ENCODE data around the gene TMEM52. TPM values are rescaled to one million over a fixed set of nuclear protein-coding genes. Genes with fewer than 3 reads are reported as not detected.

The TMEM52 gene
- 1 to 10 TPM; 1.1 to 3.6 (median 3.0) TPM for total RNA-seq

DNA sequence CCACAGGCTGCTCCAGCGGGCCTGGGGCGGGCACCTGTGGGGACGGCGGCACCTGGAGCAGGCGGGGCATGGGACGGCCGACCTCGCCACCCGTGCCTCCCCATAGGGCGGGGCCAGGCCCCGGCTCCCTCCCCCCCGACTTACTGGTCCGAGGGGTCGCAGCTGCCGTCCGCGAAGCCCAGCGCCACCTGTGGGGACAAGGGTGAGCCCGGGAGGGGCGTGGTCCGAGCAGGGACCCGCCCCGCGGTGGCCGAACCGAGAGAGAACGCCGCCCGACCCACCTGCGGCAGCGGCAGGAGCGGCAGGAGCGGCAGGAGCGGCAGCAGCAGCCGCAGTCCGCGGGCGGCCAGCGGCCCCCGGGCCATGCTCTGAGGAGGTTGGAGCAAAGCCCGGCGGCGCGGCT lies at the start of gene TMEM52:
TSS of gene TMEM52 (minus strand) at position 379 of the 403 bp plus-strand sequence. CDS start at position 365, 14 bp downstream.
- Histone ChIP-seq H3K27ac (peak within 1 kb of the TSS; percentile 44 to 79 (median 73)), H3K4me1 (peaks cover 11 to 50% (median 14%) of the 10 kb centered on the region in 3 donors), H3K36me3 (no peaks in the 10 kb centered on the region), H3K27me3 (peaks cover 0 to 5% (median 0%) of the 10 kb centered on the region in 4 donors), H3K4me3 (peak within 1 kb of the TSS; percentile 43 to 75 (median 51)), H3K9me3 (no peaks in the 10 kb centered on the region)
- no CpG with 5 or more reads among the region's 44 CpGs for WGBS, 2 donors
- TF ChIP-seq, protein P1, sequence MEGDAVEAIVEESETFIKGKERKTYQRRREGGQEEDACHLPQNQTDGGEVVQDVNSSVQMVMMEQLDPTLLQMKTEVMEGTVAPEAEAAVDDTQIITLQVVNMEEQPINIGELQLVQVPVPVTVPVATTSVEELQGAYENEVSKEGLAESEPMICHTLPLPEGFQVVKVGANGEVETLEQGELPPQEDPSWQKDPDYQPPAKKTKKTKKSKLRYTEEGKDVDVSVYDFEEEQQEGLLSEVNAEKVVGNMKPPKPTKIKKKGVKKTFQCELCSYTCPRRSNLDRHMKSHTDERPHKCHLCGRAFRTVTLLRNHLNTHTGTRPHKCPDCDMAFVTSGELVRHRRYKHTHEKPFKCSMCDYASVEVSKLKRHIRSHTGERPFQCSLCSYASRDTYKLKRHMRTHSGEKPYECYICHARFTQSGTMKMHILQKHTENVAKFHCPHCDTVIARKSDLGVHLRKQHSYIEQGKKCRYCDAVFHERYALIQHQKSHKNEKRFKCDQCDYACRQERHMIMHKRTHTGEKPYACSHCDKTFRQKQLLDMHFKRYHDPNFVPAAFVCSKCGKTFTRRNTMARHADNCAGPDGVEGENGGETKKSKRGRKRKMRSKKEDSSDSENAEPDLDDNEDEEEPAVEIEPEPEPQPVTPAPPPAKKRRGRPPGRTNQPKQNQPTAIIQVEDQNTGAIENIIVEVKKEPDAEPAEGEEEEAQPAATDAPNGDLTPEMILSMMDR (IDR thresholded peaks at IDR 0.05) = peak in 1 of 6 experiments; percentile 12
- peak in 1 of 4 donors; percentile 41 for TF ChIP-seq POLR2A (IDR thresholded peaks at IDR 0.05)
- intact Hi-C loops (cut with DNase I) = no loop called here
- DNase-seq = no peak

DNA sequence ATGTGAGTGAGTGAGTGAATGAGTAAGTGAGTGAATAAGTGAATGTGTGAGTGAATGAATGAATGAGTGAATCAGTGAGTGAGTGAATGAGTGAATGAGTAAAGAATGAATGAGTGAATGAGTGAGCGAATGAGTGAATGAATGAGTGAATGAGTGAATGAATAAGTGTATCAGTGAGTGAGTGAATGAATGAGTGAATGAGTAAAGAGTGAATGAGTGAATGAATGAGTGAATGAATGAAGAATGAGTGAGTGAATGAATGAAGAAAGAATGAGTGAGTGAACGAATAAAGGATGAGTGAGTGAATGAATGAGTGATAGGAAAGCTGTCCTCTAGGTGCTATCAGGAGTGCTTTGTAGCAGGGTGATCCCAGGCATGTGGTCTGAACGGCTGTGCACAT lies 48.8 kb upstream of the TMEM52 start:
- H3K4me3 ChIP-seq = no peak overlapping the region
- H3K27ac ChIP-seq = no peak overlapping the region
- 84% methylated on average over 3 of the region's 3 CpGs for WGBS, 2 donors
- peaks cover 0 to 54% (median 0%) of the 10 kb centered on the region in 4 donors for H3K27me3 ChIP-seq
- intact Hi-C loops (cut with DNase I) = no loop called here
- TF ChIP-seq, protein P1 (IDR thresholded peaks at IDR 0.05) = no peak
- TF ChIP-seq POLR2A (IDR thresholded peaks at IDR 0.05) = no peak
- H3K9me3 ChIP-seq = peaks cover 0 to 12% (median 0%) of the 10 kb centered on the region in 3 donors
- no peaks in the 10 kb centered on the region for H3K36me3 ChIP-seq
- DNase-seq = no peak
- peaks cover 0 to 12% (median 0%) of the 10 kb centered on the region in 3 donors for H3K4me1 ChIP-seq

DNA sequence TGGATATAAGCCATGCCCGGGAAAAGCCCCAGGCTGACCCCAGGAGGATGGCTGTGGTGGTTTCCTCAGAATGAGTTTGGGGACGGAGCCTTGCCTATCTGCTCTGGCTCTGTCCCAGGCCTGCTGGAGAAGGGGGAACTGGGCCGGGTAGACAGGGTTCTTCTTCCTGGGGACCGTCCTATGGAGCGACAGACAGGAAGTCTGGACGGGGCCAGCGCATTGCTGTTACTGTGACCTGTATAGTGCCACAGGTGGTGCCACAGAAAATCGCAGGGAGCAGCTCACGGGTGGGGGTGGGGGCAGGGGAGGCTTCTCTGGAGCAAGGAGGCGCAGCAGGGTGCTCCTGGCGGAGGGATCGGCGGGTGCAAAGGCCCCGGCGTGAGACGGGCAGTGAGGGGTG lies 48.1 kb upstream of the TMEM52 start:
- no peak overlapping the region for H3K4me3 ChIP-seq
- intact Hi-C loops (cut with DNase I) = no loop called here
- WGBS, 2 donors = 87% methylated on average over 3 of the region's 16 CpGs; no CpG with 5 or more reads in 1 of the 2 donors
- no peaks in the 10 kb centered on the region for H3K36me3 ChIP-seq
- TF ChIP-seq, protein P1 (IDR thresholded peaks at IDR 0.05) = no peak
- no peak for TF ChIP-seq POLR2A (IDR thresholded peaks at IDR 0.05)
- H3K27ac ChIP-seq = no peak overlapping the region
- no peak for DNase-seq
- peaks cover 0 to 12% (median 0%) of the 10 kb centered on the region in 3 donors for H3K9me3 ChIP-seq
- H3K4me1 ChIP-seq = peaks cover 0 to 12% (median 0%) of the 10 kb centered on the region in 3 donors
- peaks cover 0 to 50% (median 0%) of the 10 kb centered on the region in 4 donors for H3K27me3 ChIP-seq

DNA sequence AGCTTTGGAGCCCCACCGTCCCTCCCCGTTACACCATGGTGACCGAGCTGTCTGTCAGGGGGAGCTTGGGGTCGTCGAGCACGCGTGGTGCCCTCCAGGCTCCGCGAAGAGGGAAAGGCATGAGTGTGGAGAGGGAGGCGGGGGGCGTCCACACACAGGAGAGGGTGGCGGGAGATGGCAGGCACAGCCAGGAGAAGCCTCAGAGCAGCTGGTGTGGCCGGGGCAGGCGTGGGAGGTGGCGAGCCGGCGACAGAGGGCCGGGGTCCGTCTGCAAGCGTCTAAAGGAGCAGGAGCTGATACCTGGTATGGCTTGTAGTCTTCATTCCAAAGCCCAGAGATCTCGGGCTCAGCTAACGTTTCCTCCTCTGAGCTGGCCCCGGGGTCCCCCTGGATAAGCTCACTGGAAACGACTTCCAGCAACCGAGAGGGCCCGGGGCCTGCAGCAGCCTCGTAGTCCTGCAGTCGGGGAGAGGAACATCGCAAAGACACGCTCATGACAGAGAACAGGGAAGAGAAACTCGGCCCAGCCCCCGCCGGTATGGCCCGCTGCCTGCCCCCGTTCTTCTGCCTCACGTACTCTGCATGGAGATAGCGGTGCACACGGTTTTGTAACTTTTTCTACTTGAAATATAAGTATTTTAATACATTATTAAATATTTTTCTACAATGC lies 47.1 kb upstream of the TMEM52 start:
- no peaks in the 10 kb centered on the region for H3K36me3 ChIP-seq
- no peak overlapping the region for H3K4me3 ChIP-seq
- no peak for DNase-seq
- TF ChIP-seq, protein P1 (IDR thresholded peaks at IDR 0.05) = no peak
- no peak for TF ChIP-seq POLR2A (IDR thresholded peaks at IDR 0.05)
- H3K27ac ChIP-seq = no peak overlapping the region
- intact Hi-C loops (cut with DNase I) = no loop called here
- 67 to 82% methylated on average over 24 to 30 of the region's 38 CpGs for WGBS, 2 donors
- peaks cover 0 to 12% (median 0%) of the 10 kb centered on the region in 3 donors for H3K9me3 ChIP-seq
- peaks cover 0 to 12% (median 0%) of the 10 kb centered on the region in 3 donors for H3K4me1 ChIP-seq
- H3K27me3 ChIP-seq = peaks cover 0 to 49% (median 0%) of the 10 kb centered on the region in 4 donors

DNA sequence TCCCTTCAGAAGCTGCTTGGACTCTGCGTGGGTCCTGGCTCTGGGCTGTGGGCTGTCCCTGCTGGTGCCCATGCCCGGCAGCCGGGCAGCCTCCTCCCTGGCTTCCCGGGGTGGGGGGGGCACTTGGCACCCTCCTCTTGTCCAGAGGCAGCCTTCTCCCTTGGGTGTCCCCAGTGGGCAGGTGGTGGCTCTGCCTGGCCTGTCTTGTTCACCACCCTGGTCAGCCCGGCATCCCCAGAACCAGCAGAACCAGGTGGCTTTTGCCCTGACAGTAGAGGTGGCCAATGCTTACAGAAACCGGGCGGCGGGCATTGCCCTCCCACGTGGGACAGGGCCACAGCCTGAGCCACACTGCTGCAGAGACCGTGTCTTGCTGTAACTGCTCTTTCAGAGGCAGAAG lies 46.5 kb upstream of the TMEM52 start:
- Histone ChIP-seq H3K4me1 (peaks cover 0 to 11% (median 0%) of the 10 kb centered on the region in 3 donors), H3K4me3 (no peak overlapping the region), H3K9me3 (peaks cover 0 to 12% (median 0%) of the 10 kb centered on the region in 3 donors), H3K27ac (no peak overlapping the region), H3K36me3 (no peaks in the 10 kb centered on the region), H3K27me3 (peaks cover 0 to 56% (median 0%) of the 10 kb centered on the region in 4 donors)
- TF ChIP-seq, protein P1 (IDR thresholded peaks at IDR 0.05) = no peak
- TF ChIP-seq POLR2A (IDR thresholded peaks at IDR 0.05) = no peak
- no peak for DNase-seq
- intact Hi-C loops (cut with DNase I) = no loop called here
- WGBS, 2 donors = 100% methylated on average over 1 of the region's 10 CpGs; no CpG with 5 or more reads in 1 of the 2 donors

Measured in esophagus squamous epithelium (tissue), 5 donors.